HepG2 (cell line): ENCODE data around the gene GPM6B.

Source experiments
- AGO1 ChIP-seq: fragments of 200-400 bp; formaldehyde crosslinking; IDR thresholded peaks from 2 replicates; pipeline ENCODE4 v1.6.1; 2017; ENCODE audit warnings: mild to moderate bottlenecking, low read depth, low read length, moderate library complexity; ENCODE audit not compliant: poor library complexity, severe bottlenecking
- CREM ChIP-seq, 2 experiments: sonication (generic) in 1 of 2; formaldehyde crosslinking in 1 of 2; IDR thresholded peaks; 2 replicates each; pipeline versions ENCODE4 v1.4.0 to v1.6.1; 2016 to 2020; ENCODE audit warnings: antibody characterized with exemption in 1 of 2, mild to moderate bottlenecking in 1 of 2, missing genetic modification reagents in 1 of 2
- ELK4 ChIP-seq: sonication (generic); formaldehyde crosslinking; IDR thresholded peaks from 2 replicates; pipeline ENCODE4 v1.9.0; 2021; ENCODE audit warnings: missing genetic modification reagents, borderline replicate concordance
- HNF1A ChIP-seq, 2 experiments: sonication (generic) in 1 of 2; formaldehyde crosslinking in 1 of 2; IDR thresholded peaks; 2 replicates each; pipeline versions ENCODE4 v1.4.0 to v1.6.1; 2016 to 2020; ENCODE audit warnings: borderline replicate concordance in 1 of 2, low read depth in 1 of 2, mild to moderate bottlenecking in 1 of 2, missing genetic modification reagents in 1 of 2
- JUN ChIP-seq: sonication (generic); formaldehyde crosslinking; IDR thresholded peaks from 2 replicates; pipeline ENCODE4 v1.4.0; 2020; ENCODE audit warnings: mild to moderate bottlenecking, missing genetic modification reagents
- NFE2L2 ChIP-seq: fragments of 150-350 bp; IDR thresholded peaks from 2 replicates; pipeline ENCODE4 v1.6.1; 2014; ENCODE audit warnings: low read length
- ZBTB21 ChIP-seq: sonication (generic); formaldehyde crosslinking; IDR thresholded peaks from 2 replicates; pipeline ENCODE4 v1.4.0; 2020; ENCODE audit warnings: missing genetic modification reagents
- ZBTB43 ChIP-seq: sonication (generic); formaldehyde crosslinking; conservative IDR thresholded peaks from 2 replicates; pipeline ENCODE4 v1.4.0; 2020; ENCODE audit warnings: missing genetic modification reagents
- ZNF337 ChIP-seq: sonication (generic); formaldehyde crosslinking; IDR thresholded peaks from 2 replicates; pipeline ENCODE4 v1.5.1; 2020; ENCODE audit warnings: missing genetic modification reagents, low read depth, mild to moderate bottlenecking, borderline replicate concordance
- ZNF678 ChIP-seq: sonication (generic); formaldehyde crosslinking; IDR thresholded peaks from 2 replicates; pipeline ENCODE4 v1.4.0; 2020; ENCODE audit warnings: mild to moderate bottlenecking, missing genetic modification reagents

- TF ChIP-seq HNF1A (IDR thresholded peaks at IDR 0.05; ENCODE audit: low read depth) = no peak
- TF ChIP-seq HNF1A (CRISPR knock-in tag; IDR thresholded peaks at IDR 0.05; ENCODE audit: borderline replicate concordance) = no peak
- no peak for TF ChIP-seq NFE2L2
- no peak for TF ChIP-seq ZBTB21
- no peak for TF ChIP-seq CREM (IDR thresholded peaks at IDR 0.05)
- no peak for TF ChIP-seq CREM (CRISPR knock-in tag; IDR thresholded peaks at IDR 0.05)
- no peak for TF ChIP-seq JUN
- no peak for TF ChIP-seq AGO1
- TF ChIP-seq ZBTB43 (CRISPR knock-in tag) = no peak
- no peak for TF ChIP-seq ZNF678 (CRISPR knock-in tag)
- no peak for TF ChIP-seq ZNF337
- TF ChIP-seq ELK4 (CRISPR knock-in tag) = no peak
Observed at GRCh38 chrX:13764765-13765164, 52.1 kb downstream of the GPM6B start.
